Adipocyte (in vitro differentiated cells): Measurements from ENCODE around the gene CALB2.

Experiments
- DNase-seq: peaks from one replicate; pipeline ENCODE4 v3.0.0-alpha.2; 2015; ENCODE audit warnings: low read depth
- H3K27me3 ChIP-seq: replicated peaks from 2 replicates; pipeline ENCODE4 v1.7.0; 2013; ENCODE audit warnings: mild to moderate bottlenecking, low read length, moderate library complexity; ENCODE audit not compliant: control insufficient read depth, insufficient read depth
- H3K36me3 ChIP-seq: 2 replicates; pipeline ENCODE4 v1.7.0; 2013; ENCODE audit warnings: low read length, mild to moderate bottlenecking, moderate library complexity; ENCODE audit not compliant: control insufficient read depth, insufficient read depth, severe bottlenecking
- H3K4me1 ChIP-seq: 2 replicates; pipeline ENCODE4 v1.7.0; 2013; ENCODE audit warnings: mild to moderate bottlenecking, low read length, moderate library complexity; ENCODE audit not compliant: control insufficient read depth, insufficient read depth
- H3K4me3 ChIP-seq: 2 replicates; pipeline ENCODE4 v1.7.0; 2013; ENCODE audit warnings: mild to moderate bottlenecking, low read length, moderate library complexity
- H3K9ac ChIP-seq: 2 replicates; pipeline ENCODE4 v1.7.0; 2013; ENCODE audit warnings: mild to moderate bottlenecking, low read length, moderate library complexity
- H3K9me3 ChIP-seq: 2 replicates; pipeline ENCODE4 v1.7.0; 2013; ENCODE audit warnings: mild to moderate bottlenecking, low read length, moderate library complexity; ENCODE audit not compliant: control insufficient read depth

Gene CALB2

DNA sequence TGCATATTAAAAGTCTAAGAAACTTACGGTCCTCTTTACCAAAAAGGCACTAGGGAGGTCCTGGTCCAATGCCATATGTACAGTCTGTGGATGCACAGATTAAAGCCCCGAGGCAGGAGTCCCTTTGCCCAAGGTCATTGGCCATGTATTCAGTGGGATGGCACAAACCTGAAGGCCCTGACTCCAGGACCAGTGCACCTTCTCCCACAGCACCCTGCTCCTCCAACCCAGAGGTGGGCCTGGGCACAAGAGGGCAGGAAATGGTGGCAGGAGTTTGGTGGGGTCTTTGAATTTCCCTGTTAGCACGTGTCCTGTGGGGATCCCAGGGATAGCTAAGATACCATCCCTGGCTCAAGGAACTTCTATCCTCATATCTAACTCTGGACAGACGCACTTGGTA, 54.8 kb downstream of the CALB2 start:
- no peaks in the 10 kb centered on the region for H3K36me3 ChIP-seq
- no peak overlapping the region for H3K4me3 ChIP-seq
- no peaks in the 10 kb centered on the region for H3K4me1 ChIP-seq
- H3K27me3 ChIP-seq, result peaks cover 64% of the 10 kb centered on the region
- H3K9me3 ChIP-seq, result peaks cover 4% of the 10 kb centered on the region
- no peak for DNase-seq
- no peak overlapping the region for H3K9ac ChIP-seq

DNA sequence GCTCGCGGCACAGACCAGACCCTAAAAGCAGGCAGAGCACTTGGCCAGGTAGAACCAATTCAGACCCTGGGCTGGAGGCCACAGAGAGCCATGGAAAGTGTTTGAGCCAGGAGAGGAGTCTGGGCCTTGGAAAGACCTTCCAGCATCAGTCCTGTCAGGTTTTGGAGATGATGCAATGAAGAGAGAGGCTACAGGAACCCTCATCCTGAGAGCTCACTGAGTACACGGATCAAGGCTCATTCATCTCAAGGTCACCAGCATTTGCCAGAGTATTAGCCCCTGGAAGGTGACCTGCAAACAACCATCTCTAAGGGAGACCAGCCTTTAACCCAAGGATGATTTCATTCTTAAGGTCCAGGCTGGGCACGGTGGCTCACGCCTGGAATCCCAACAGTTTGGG, 55.5 kb downstream of the CALB2 start:
- H3K27me3 ChIP-seq, result peaks cover 65% of the 10 kb centered on the region
- H3K9me3 ChIP-seq, result peaks cover 4% of the 10 kb centered on the region
- H3K36me3 ChIP-seq, result no peaks in the 10 kb centered on the region
- no peak for DNase-seq
- no peaks in the 10 kb centered on the region for H3K4me1 ChIP-seq
- H3K9ac ChIP-seq, result no peak overlapping the region
- no peak overlapping the region for H3K4me3 ChIP-seq

DNA sequence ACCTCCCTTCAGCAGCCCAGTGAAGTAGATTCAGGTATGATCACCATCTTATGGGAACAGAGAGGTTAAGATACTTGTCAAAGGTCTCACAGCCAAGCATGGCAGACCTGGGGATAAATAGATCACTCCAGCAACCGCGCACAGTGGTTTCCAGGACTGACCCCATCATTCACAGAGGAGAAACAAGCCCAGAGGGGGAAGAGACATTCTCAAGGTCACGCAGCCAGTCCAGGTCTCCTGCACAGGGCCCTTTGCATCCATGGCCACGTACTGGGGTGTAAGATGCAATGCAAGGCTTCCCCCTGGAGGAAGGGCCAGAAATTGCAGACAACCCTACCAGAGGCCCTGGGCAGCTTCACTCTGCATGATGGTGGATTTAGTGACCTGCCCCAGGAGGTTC, 63.4 kb downstream of the CALB2 start:
- no peak overlapping the region for H3K4me3 ChIP-seq
- no peak for DNase-seq
- H3K36me3 ChIP-seq, result no peaks in the 10 kb centered on the region
- H3K9ac ChIP-seq, result no peak overlapping the region
- H3K4me1 ChIP-seq, result no peaks in the 10 kb centered on the region
- H3K27me3 ChIP-seq, result peaks cover 22% of the 10 kb centered on the region
- H3K9me3 ChIP-seq, result peaks cover 7% of the 10 kb centered on the region

DNA sequence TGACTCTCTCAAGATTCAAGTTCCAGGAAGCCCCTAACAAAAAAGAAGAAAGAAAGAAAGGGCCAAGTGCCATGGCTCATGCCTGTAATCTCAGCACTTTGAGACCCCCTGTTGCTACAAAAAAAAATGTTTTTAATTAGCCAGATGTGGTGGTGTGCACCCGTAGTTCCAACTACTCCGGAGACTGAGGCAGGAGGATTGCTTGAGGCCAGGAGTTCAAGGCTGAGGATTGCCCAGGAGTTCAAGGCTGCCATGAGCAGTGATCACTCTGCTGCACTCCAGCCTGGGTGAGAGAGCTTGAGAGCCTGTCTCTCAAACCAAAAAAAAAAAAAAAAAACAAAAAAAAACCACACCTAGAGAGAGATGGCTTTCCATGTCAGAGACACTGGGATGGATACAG, 64.5 kb downstream of the CALB2 start:
- Histone ChIP-seq H3K9ac (no peak overlapping the region), H3K36me3 (no peaks in the 10 kb centered on the region), H3K27me3 (peaks cover 20% of the 10 kb centered on the region), H3K4me3 (no peak overlapping the region), H3K4me1 (no peaks in the 10 kb centered on the region), H3K9me3 (peaks cover 3% of the 10 kb centered on the region)
- DNase-seq, result no peak

DNA sequence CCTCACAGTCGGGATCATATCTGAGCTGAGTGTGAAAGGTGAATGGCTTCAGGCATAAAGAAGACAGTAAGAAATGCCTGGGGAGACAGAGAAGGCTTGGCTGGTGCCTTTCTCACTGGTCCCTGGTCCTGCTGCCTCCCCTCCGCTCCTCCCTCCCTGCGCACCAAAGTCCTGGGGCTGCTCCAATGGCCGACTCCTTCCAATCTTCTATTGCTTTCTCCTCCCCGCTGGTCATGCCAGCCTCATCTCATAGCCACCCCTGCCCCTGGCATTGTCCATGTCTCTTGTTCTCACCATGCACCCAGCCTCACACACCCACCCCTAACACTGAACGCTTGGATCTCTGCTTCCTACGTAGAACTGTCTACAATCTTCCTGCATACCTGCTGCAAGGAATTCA, 65.3 kb downstream of the CALB2 start:
- H3K4me1 ChIP-seq, result no peaks in the 10 kb centered on the region
- no peak overlapping the region for H3K9ac ChIP-seq
- peaks cover 13% of the 10 kb centered on the region for H3K27me3 ChIP-seq
- H3K36me3 ChIP-seq, result no peaks in the 10 kb centered on the region
- no peak for DNase-seq
- H3K4me3 ChIP-seq, result no peak overlapping the region
- H3K9me3 ChIP-seq, result peaks cover 7% of the 10 kb centered on the region

DNA sequence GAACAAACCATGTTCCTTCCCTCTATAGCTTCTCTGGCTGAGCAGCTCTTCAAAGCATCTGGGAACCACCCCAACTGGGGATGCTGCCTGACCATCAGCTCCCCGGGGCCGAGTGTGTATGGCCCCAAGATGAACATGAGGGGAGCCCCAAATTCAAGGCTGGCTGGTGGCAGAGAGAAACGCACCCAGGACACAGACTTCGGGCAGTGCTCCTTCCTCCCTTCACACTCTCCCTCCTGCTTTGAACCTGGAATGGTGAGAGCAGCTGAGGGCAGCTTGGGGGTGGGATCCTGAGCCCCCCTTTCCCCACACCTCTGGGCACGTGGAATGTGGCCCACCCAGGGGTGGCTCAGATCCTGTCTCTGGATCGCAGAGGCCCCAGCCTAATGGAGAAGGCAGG, 66.1 kb downstream of the CALB2 start:
- H3K9me3 ChIP-seq, result peaks cover 7% of the 10 kb centered on the region
- no peaks in the 10 kb centered on the region for H3K36me3 ChIP-seq
- no peak overlapping the region for H3K9ac ChIP-seq
- peaks cover 11% of the 10 kb centered on the region for H3K27me3 ChIP-seq
- H3K4me3 ChIP-seq, result no peak overlapping the region
- no peak for DNase-seq
- H3K4me1 ChIP-seq, result no peaks in the 10 kb centered on the region

DNA sequence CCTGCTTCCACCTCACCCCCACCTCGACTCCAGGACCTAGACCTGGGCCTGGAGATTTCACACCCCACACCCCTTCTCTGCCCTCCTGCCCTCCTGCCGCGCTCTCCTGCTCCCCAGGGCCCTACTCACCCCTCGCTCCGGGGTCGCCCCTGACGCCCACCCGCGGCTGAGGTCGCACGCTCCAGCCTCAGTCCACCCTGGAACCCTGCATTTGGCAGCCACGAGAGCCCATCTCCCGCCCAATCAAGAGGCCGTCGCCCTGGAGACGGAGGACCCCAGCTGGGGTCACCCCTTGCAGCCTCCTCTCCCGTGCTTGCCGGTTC, 67.2 kb downstream of the CALB2 start:
- no peak for DNase-seq
- H3K36me3 ChIP-seq, result no peaks in the 10 kb centered on the region
- peak overlapping the region; percentile 64 for H3K4me3 ChIP-seq
- H3K9ac ChIP-seq, result no peak overlapping the region
- H3K4me1 ChIP-seq, result no peaks in the 10 kb centered on the region
- H3K27me3 ChIP-seq, result peaks cover 19% of the 10 kb centered on the region
- peaks cover 7% of the 10 kb centered on the region for H3K9me3 ChIP-seq

DNA sequence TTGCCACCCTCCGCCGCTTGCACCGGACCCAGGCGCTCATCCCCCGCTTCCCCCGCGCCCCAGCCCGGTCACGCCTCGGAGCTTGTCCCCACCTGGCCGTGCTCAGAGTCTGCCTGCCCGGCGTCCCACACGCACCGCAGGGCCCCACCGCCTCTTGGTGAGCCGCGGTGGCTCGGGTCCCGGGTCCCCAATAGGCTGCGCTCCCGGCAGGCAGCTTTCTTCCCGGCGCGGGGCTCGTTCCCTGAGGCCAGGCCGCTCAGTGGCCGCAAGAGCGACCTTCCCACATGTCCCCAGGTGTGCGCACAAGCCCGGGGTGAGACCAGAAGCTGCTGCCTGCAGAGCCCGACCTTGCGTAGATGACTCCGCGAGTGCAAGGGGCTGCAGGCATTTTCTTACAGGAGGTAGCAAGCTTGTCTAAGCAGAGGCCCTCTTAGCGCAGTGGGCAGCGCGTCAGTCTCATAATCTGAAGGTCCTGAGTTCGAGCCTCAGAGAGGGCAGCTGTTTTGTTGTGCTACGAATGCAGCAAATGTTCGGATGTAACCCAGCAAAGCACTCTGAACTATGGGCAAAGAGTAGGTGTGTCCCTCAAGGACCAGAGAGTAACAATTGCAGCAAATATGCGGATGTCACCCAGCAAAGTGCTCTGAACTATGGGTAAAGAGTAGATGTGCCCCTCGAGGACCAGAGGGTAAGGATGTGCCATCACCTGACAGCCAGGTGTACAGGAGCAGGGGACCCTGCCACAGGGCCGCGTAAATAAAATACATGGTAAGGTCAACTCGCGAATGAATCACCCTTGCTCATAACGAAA, 67.8 kb downstream of the CALB2 start:
- no peaks in the 10 kb centered on the region for H3K36me3 ChIP-seq
- peaks cover 20% of the 10 kb centered on the region for H3K27me3 ChIP-seq
- H3K9ac ChIP-seq, result no peak overlapping the region
- H3K4me3 ChIP-seq, result peak overlapping the region; percentile 64
- peak; percentile 40 for DNase-seq
- no peaks in the 10 kb centered on the region for H3K4me1 ChIP-seq
- H3K9me3 ChIP-seq, result peaks cover 4% of the 10 kb centered on the region

DNA sequence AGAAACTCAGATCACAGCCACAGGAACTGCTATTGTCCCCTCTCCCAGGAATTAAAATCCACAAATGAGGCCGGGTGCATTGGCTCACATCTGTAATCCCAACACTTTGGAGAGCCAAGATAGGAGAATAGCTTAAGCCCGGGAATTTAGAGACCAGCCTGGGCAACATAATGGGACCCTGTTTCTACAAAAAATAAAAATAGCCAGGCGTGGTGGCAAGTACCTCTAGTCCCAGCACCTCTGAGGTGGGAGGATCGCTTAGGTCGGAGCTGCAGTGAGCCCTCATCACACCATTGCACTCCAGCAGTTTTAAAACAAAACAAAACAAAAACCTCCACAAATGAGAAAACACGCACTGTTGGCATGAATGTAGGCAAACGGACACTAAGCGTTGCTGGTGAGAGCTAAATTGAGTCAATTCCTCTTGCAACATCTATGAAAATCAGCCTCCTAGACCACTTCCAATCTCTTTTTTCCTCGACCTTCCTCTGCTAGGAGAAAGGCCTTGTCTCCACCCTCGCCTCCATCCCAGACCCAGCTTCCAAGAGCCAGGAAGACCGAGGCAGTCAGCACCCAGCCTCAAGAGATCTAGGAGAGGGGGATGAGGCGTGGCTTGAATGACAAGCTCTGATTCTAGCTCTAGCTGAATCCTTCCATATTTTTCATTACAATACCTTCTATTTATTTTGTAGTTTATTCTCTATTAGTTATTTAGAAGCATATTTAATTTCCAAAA, 68.5 kb downstream of the CALB2 start:
- no peak for DNase-seq
- Histone ChIP-seq H3K4me3 (no peak overlapping the region), H3K36me3 (no peaks in the 10 kb centered on the region), H3K9ac (no peak overlapping the region), H3K27me3 (peaks cover 18% of the 10 kb centered on the region), H3K4me1 (no peaks in the 10 kb centered on the region), H3K9me3 (peaks cover 4% of the 10 kb centered on the region)

DNA sequence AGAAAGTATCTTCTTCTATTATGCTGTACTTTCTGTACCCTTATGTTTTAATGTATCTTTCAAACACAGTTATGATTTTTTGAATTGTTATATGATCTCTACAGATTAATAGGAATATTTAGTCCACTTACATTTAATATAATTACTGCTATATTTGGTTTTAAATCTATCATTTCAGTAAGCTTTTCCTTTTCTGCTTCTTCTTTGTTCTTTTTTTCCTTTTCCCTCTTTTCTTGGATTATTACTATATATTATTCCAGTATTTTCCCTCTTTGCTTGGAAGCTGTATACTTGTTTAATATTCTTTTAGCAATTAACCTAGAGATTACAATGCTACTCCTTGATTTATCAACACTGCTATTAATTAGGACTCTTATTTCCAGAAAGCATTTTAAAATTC, 69.9 kb downstream of the CALB2 start:
- Histone ChIP-seq H3K4me1 (no peaks in the 10 kb centered on the region), H3K9ac (no peak overlapping the region), H3K4me3 (no peak overlapping the region), H3K36me3 (no peaks in the 10 kb centered on the region), H3K27me3 (peaks cover 24% of the 10 kb centered on the region), H3K9me3 (peaks cover 4% of the 10 kb centered on the region)
- DNase-seq, result no peak

DNA sequence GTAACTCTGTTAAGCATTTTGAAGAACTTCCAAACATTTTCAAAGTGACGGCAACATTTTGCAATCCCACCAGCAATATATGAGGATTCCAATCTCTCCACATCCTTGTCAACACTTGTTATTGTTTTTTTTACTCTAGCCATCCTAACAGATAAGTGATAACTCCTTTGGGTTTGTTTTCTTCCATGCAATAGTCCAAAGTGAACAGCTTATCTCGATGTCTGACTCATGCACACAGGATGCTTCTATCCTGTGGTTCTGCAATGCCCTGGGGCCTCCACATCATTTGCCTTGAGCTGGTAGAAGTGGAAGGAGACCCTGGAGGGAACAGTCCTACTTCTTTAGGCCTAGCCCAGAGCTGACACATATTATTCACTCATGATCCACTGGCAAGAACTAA, 70.4 kb downstream of the CALB2 start:
- H3K4me1 ChIP-seq, result no peaks in the 10 kb centered on the region
- H3K9ac ChIP-seq, result no peak overlapping the region
- no peak for DNase-seq
- H3K36me3 ChIP-seq, result no peaks in the 10 kb centered on the region
- peaks cover 4% of the 10 kb centered on the region for H3K9me3 ChIP-seq
- no peak overlapping the region for H3K4me3 ChIP-seq
- H3K27me3 ChIP-seq, result peaks cover 24% of the 10 kb centered on the region
